Large intestine (tissue), 3 donors: ENCODE data around the gene SRA1. TPM values are rescaled to one million over a fixed set of nuclear protein-coding genes. Genes with fewer than 3 reads are reported as not detected.

ENCODE experiments used
- DNase-seq, 2 donors: peaks; one replicate each; pipeline versions ENCODE4 v3.0.0 to v3.0.0-alpha.2; 2013
- H3K27ac ChIP-seq: one replicate; pipeline ENCODE4 v1.5.1; 2013; ENCODE audit warnings: low read length
- H3K27me3 ChIP-seq: 2 replicates; pipeline ENCODE4 v1.6.1; 2013; ENCODE audit warnings: low read length; ENCODE audit not compliant: control insufficient read depth, insufficient read depth
- H3K36me3 ChIP-seq: 2 replicates; pipeline ENCODE4 v1.6.1; 2013; ENCODE audit warnings: low read length; ENCODE audit not compliant: control insufficient read depth, insufficient read depth
- H3K4me1 ChIP-seq: one replicate; pipeline ENCODE4 v1.6.1; 2013; ENCODE audit warnings: low read length; ENCODE audit not compliant: control insufficient read depth, insufficient read depth
- H3K4me3 ChIP-seq: one replicate; pipeline ENCODE4 v1.5.1; 2013; ENCODE audit warnings: low read length
- H3K9me3 ChIP-seq: one replicate; pipeline ENCODE4 v1.6.1; 2013; ENCODE audit warnings: mild to moderate bottlenecking, low read depth, low read length, moderate library complexity; ENCODE audit not compliant: control insufficient read depth
- WGBS: methylation state at CpG from one replicate; pipeline ENCODE4 v1.1.5; 2013; ENCODE audit warnings: low lambda C conversion rate; ENCODE audit not compliant: insufficient coverage; 5-methylcytosine and 5-hydroxymethylcytosine counted together
- polyA plus RNA-seq: library from polyadenylated mRNA; unstranded; fragments of 120-200 nt; gene quantifications from one replicate; pipeline ENCODE4 v1.2.1, GENCODE V29; 2013

The SRA1 gene
- polyA plus RNA-seq, 1 donor, result 21.7 TPM

DNA sequence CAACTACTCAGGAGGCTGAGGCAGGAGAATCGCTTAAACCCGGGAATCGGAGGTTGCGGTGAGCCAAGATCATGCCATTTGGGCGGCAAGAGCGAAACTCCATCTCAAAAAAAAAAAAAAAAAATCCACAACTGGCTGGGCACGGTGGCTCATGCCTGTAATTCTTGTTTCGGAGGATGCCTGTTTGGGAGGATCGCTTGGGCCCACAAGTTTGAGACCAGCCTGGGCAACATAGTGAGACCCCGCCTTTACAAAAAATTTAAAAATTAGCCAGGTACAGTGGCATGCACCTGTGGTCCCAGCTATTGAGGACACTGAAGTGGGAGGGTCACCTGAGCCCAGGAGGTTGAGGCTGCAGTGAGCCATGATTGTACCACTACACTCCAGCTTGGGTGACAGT, 11.7 kb downstream of the SRA1 start:
- no CpG with 5 or more reads among the region's 10 CpGs for WGBS
- Histone ChIP-seq H3K4me1 (peaks cover 42% of the 10 kb centered on the region), H3K36me3 (peaks cover 45% of the 10 kb centered on the region), H3K9me3 (no peaks in the 10 kb centered on the region), H3K27me3 (no peaks in the 10 kb centered on the region), H3K4me3 (no peak overlapping the region), H3K27ac (no peak overlapping the region)
- DNase-seq, result no peak

DNA sequence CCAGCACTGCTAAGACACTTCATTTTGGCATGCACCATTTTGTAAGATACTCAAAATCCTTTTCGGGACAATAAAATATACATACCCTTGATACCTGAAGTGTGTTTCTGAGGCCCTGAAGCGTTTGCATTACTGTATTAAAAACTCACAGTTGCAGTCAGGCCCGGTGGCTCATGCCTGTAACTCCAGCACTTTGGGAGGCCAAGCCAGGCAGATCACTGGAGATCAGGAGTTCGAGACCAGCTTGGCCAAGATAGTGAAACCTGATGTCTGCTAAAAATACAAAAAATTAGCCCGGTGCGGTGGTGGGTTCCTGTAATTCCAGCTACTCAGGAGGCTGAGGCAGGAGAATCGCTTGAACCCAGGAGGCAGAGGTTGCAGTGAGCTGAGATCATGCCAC, 12.3 kb downstream of the SRA1 start:
- Histone ChIP-seq H3K9me3 (no peaks in the 10 kb centered on the region), H3K27ac (no peak overlapping the region), H3K27me3 (no peaks in the 10 kb centered on the region), H3K4me1 (peaks cover 42% of the 10 kb centered on the region), H3K36me3 (peaks cover 45% of the 10 kb centered on the region), H3K4me3 (no peak overlapping the region)
- no CpG with 5 or more reads among the region's 7 CpGs for WGBS
- no peak for DNase-seq

DNA sequence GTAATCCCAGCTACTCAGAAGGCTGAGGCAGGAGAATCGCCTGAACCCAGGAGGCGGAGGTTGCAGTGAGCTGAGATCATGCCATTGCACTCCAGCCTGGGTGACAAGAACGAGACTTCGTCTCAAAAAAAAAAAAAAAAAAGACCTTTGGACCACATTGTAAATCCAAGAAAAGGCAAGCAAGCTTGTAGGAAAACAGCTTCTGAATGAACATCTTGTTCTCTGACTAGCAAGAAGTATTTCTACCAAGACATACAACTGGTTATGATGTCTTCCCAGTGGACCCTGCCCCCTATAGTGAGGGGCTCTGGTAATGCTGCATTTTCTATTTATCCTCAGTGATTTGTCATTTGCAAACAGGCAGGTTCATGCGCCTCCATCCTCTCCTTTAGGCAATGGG, 14.3 kb downstream of the SRA1 start:
- Histone ChIP-seq H3K27me3 (no peaks in the 10 kb centered on the region), H3K27ac (peak overlapping the region; percentile 74), H3K4me3 (no peak overlapping the region), H3K4me1 (peaks cover 27% of the 10 kb centered on the region), H3K9me3 (no peaks in the 10 kb centered on the region), H3K36me3 (peaks cover 48% of the 10 kb centered on the region)
- peak; percentile 45 to 84 for DNase-seq
- WGBS, result no CpG with 5 or more reads among the region's 5 CpGs

DNA sequence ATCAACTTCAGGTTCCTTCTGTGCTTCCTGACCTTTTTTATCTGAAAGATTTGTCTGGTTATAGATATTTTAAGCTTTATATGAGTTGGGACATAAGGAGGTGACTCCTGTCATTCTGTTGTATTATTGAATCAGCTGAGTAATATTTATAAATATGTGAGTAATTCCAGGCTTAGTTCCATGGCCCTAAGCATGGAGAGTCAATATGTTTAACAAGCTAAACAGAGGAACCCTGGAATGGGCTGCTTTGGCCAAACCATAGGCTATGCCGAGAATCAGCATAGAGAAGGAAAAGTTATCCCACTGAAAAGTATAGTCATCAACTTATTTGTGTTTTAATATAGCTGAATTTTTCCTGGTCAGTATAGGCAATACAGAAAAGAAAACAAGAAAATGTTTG, 17.0 kb downstream of the SRA1 start:
- no peaks in the 10 kb centered on the region for H3K9me3 ChIP-seq
- H3K4me3 ChIP-seq, result no peak overlapping the region
- no CpG with 5 or more reads among the region's 1 CpG for WGBS
- DNase-seq, result no peak
- peaks cover 65% of the 10 kb centered on the region for H3K36me3 ChIP-seq
- no peak overlapping the region for H3K27ac ChIP-seq
- H3K4me1 ChIP-seq, result peaks cover 9% of the 10 kb centered on the region
- H3K27me3 ChIP-seq, result no peaks in the 10 kb centered on the region

DNA sequence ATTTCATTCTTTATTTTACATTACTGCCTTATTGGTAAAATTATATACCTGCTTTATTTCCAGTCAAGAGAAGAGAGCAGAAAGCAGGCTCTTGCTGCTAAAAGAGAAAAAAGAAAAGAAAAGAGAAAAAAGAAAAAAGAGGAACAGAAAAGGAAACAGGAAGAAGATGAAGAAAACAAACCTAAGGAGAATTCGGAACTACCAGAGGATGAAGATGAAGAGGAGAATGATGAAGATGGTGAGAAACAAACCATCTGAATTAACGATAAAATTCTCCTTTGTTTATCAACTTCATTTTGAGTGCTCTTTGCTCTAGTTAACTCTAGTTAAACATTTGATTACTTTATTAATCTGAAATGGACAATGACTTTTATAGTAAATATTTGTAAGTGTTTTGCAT, 33.3 kb downstream of the SRA1 start:
- no peak overlapping the region for H3K27ac ChIP-seq

DNA sequence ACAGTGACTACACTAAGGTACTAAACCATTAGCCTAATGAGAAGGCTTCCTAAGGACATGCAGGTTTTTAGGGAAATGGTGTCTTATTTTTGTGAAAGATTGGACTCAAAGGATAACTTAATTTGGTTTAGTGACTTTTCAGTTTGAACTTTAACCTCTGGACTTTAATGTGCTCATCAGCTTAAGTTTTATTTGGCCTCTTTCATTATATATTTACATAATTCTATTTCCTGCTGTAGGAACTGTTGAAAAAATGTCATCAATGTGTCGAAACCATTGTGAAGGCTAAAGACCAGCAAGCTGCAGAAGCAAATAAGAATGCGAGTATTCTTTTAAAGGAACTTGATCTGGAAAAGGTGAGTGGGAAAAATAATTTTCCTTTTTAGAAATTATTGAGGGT, 44.1 kb downstream of the SRA1 start:
- Histone ChIP-seq H3K4me1 (no peaks in the 10 kb centered on the region), H3K4me3 (no peak overlapping the region), H3K36me3 (peaks cover 47% of the 10 kb centered on the region), H3K27me3 (no peaks in the 10 kb centered on the region), H3K9me3 (no peaks in the 10 kb centered on the region), H3K27ac (no peak overlapping the region)
- no peak for DNase-seq
- WGBS, result no CpG with 5 or more reads among the region's 2 CpGs

More for the DNA sequence above, 33.3 kb downstream of the SRA1 start:
- H3K9me3 ChIP-seq, result no peaks in the 10 kb centered on the region
- no peak overlapping the region for H3K4me3 ChIP-seq
- H3K4me1 ChIP-seq, result no peaks in the 10 kb centered on the region
- WGBS, result 92% methylated on average over 2 of the region's 2 CpGs
- peaks cover 38% of the 10 kb centered on the region for H3K36me3 ChIP-seq
- no peaks in the 10 kb centered on the region for H3K27me3 ChIP-seq
- no peak for DNase-seq

DNA sequence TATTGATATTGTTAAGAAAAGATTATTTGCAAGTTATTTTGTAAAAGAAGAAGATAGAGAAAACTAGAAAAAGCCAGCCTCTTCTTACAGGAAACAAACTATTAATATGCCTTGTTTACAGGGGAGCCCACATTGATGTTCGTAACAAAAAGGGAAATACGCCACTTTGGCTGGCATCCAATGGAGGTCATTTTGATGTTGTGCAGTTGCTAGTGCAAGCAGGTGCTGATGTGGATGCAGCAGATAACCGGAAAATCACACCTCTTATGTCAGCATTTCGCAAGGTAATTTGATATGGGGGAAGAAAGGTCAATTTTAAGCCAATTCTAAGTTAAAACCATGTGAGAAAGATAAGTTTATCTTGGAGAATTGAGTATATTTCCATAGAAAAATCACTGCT, 47.4 kb downstream of the SRA1 start:
- Histone ChIP-seq H3K4me1 (no peaks in the 10 kb centered on the region), H3K27ac (no peak overlapping the region), H3K9me3 (no peaks in the 10 kb centered on the region), H3K27me3 (no peaks in the 10 kb centered on the region), H3K36me3 (peaks cover 69% of the 10 kb centered on the region), H3K4me3 (no peak overlapping the region)
- peak in 1 of 2 donors; percentile 2 for DNase-seq
- no CpG with 5 or more reads among the region's 4 CpGs for WGBS

DNA sequence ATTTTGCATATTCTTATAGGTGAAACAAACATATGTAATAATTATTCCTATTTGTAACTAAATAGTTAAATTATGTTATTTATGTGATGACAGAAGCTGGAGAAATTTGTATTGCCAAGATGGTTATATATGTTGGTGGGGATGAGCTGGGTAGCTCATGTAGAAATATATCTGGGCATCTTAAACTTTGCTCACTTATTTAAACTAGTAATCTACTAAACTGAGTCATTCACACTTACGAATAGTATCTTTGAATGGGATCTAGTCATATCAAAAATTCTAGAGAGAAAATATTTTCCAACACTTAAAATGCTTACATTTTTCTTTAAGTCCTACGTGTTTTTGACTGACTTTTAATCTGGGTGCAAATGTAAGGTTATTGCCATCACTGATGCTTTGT, 54.4 kb downstream of the SRA1 start:
- Histone ChIP-seq H3K36me3 (peaks cover 25% of the 10 kb centered on the region), H3K27me3 (no peaks in the 10 kb centered on the region), H3K4me1 (no peaks in the 10 kb centered on the region), H3K9me3 (no peaks in the 10 kb centered on the region), H3K4me3 (no peak overlapping the region), H3K27ac (no peak overlapping the region)
- 100% methylated on average over 2 of the region's 2 CpGs for whole genome bisulfite sequencing
- no peak for DNase-seq

Other genes starting within 250 kb of the SRA1 start
- gene HBEGF, start 210.9 kb downstream of the SRA1 start, polyA plus RNA-seq, result 4.7 TPM
- gene SLC4A9, start 197.3 kb downstream of the SRA1 start, polyA plus RNA-seq, result 0.22 TPM
- gene ANKHD1, start 155.6 kb downstream of the SRA1 start, polyA plus RNA-seq, result 131 TPM
- gene EIF4EBP3, start 9.8 kb downstream of the SRA1 start, polyA plus RNA-seq, result 14.7 TPM
- 27.2 TPM for gene APBB3, start 7.1 kb upstream of the SRA1 start, polyA plus RNA-seq
- gene SLC35A4, start 7.4 kb upstream of the SRA1 start, polyA plus RNA-seq, result 62.5 TPM
- gene CD14, start 75.7 kb upstream of the SRA1 start, polyA plus RNA-seq, result 13.2 TPM
- gene TMCO6, start 82.0 kb upstream of the SRA1 start, polyA plus RNA-seq, result 15.3 TPM
- gene NDUFA2, start 90.2 kb upstream of the SRA1 start, polyA plus RNA-seq, result 77.8 TPM
- gene IK, start 90.4 kb upstream of the SRA1 start, polyA plus RNA-seq, result 104 TPM
- gene WDR55, start 107.4 kb upstream of the SRA1 start, polyA plus RNA-seq, result 19.9 TPM
- gene DND1, start 116.1 kb upstream of the SRA1 start, polyA plus RNA-seq, result 0.22 TPM
- gene HARS1, start 133.9 kb upstream of the SRA1 start, polyA plus RNA-seq, result 55.4 TPM
- 39.2 TPM for gene HARS2, start 134.0 kb upstream of the SRA1 start, polyA plus RNA-seq
- gene ZMAT2, start 143.0 kb upstream of the SRA1 start, polyA plus RNA-seq, result 78.7 TPM
- 0.55 TPM for gene PCDHA1, start 228.7 kb upstream of the SRA1 start, polyA plus RNA-seq
- 0.81 TPM for gene PCDHA2, start 237.4 kb upstream of the SRA1 start, polyA plus RNA-seq
- gene PCDHA3, start 243.6 kb upstream of the SRA1 start, polyA plus RNA-seq, result 0.85 TPM
- gene PCDHA4, start 249.6 kb upstream of the SRA1 start, polyA plus RNA-seq, result 1.3 TPM